Stimulated activated CD8-positive, alpha-beta memory T cell treated with anti-CD3 and anti-CD28 coated beads, Interleukin-7, amount 100 ng/mL, for 24 hours (primary cell): ENCODE results near the gene GPRIN2.

ENCODE experiments used
- DNase-seq: peaks from one replicate; pipeline ENCODE4 v3.0.0-alpha.2; 2020; ENCODE audit warnings: low read depth

GPRIN2 gene

DNA sequence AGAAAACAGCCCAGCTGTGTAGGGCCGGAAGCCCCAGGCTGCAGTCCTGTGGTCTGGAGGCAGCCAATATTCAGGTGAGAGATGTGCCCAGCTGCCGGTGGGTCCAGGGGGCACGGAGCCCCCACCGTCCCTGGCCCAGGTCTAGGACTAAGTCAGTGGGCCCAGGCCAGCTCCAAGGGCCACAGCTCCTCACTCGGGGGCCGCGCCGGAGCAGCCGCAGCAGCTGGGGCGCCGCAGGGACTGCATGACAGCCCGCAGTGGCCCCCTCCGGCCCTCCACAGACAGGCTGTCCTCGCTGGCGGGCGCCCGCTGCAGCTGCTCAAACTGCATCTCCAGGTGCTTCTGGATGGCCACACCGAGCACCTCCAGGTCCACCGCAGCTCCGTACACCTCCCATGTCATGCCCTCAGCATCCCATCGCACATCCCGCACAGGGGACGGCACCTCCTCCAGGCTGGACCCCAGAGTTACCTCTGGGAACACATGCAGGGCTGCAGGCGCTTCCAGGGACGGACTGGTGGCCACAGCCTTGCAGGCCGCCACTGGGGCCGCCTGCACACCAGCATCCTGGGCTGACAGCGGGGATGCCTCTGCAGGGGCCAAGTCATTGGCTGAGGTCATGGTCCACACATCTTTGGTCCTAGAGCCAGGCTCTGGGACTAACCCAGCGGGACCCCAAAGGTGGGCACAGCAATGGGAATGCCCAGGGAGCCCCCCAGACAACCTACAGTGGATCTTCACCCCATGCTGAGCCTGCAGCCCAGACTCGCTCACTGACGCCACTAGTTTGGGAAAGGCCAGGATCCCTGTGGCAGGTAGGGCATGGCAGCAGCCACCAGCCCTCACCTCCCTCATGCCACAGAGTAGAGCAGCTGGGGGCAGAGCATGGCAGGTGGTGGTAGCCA lies 7.0 kb downstream of the GPRIN2 start:
- no peak for DNase-seq

DNA sequence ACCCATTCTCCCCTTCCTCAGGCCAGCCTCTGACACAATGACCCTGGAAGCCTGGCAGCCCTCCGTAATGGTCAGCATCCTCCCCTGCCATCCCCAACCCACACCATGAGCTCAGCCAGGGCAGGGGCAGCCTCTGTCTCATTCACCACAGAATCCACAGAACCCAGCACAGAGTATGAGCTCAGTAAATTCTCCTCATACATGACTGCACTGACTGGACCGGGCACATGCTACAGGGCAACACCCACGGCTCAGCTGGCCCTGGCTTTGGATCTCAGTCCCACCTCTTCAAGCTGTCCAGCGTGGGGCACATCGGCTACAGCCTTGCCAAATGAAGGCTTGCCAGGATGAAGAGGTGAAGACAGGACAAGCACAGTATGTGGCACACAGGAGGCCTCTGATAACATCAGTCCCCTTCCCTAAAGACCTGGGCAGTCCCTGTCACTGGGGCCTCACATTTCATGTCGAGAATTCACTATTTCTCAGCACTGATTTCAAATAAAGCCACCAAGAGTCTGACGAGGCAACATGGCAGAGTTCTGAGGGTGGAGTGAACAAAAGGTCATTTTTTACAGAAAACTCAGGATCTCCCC lies 7.9 kb downstream of the GPRIN2 start:
- DNase-seq: no peak

DNA sequence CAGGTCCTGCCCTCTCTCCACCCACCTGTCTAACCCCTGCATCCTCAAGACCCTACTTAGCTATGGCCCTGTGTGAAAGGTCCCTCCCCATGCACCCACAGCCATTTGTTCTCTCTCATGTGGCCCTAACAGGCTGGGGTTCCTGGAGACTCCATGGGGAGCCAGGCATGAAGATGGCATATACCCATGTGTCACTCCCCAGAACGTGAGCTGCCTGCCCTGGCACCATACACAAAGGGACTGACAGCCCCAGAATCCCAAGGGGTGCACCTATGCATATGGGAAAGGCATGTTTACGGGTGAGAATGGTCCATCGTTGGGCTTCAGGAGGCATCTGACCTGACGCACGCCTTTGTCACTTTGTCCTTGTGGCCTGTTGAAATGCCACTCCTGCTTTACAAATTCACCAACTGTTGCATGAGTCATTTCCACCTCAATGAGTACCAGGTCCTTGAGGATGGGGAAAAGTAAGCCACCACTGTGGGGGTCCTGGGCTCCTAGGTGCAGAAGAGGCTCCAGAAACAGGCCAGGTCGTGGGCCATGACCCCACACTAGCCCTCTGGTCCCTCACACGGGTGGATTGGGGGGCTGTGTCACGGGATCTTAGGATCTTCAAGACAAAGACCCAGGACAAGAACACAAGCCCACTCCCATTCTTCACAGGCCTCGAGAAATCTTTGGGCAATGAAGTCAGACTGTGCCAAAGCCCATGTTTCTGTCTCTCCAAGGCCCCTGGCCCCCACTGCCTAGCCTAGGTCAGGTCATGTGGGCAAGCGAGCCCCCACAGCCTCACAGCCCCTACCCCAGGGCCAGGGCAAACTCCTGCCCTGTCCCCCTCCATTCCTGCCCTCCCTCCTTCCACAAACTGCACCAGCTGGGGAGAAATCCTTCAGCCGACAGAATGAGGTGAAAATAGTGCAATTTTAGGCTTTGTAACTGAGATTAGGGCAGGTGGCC lies 8.6 kb downstream of the GPRIN2 start:
- no peak for DNase-seq

DNA sequence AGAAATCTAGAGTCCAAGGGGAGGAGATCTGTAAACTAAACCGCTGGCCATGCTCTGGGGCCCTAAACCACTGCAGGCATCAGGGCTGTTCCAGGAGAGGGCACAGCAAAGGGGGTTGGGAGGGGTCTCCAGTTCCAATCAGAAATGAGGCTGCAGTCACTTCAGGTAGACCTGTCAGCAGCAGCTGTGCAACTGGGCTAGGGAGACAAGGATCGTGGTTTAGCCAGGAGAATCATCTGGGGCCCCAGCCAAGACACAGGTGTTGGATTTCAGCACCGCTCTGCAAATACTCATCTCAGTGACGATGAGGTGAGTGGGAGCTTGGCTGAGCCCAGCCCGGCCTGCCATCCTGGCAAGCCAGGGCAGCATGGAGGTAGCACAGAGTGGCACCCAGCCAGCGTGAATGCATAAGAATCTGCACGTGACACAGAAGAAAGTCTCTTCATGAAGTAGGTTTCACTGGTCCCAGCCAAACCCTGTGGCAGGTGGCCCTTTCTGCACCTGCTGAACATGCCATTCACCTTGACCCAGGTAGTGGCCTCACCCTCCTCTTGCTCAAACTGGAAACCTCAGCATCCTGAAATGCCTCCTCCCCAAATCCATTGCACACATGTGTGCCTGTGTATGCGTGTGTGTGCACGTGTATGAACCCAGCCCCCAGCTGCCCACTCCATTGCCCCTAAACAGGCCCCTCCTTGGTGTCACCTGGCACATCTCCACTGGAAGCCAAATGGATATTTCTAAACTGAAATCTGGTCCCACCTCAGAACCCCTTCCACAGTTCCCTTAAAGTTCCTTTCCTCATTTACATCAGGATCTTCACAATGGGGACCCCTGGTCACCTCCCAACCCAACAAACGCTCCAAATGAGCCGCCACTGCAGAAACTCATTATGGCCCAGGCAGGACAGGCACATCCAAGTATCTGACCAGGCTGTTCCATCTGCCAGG lies 9.6 kb downstream of the GPRIN2 start:
- no peak for DNase-seq

DNA sequence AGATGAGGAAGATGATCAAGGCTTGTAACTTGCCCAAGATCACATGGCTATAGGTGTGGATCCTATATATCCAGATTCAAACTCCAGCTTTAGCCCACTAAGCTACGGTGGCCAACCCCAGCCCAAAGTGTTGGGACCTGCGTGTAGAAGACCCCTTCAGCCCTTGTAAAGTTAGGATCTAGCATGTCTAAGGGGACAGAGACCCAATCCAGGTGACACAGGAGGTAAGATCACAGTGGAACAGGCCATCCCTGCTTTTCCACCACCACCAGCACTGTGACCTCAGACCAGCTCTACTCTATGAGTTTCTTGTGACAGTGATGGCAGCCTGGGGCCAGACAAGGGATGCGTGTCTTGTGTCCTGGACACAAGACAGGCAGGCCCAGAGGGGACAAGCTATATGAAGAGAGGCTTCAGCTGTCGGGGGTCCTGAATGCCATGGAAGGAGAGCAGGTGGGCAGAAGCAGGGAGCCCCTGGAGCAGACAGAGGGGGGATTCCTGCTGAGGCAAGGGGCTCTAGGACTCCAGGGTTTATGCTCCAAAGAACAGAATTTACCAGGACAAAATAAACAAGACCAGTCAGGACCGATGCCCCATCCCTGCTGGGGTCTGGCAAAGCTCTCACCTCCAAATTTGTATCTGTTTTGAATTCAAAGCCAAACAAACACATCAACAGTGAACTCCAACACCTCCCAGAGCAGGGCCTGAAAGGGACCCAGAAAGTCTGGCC lies 10.4 kb downstream of the GPRIN2 start:
- no peak for DNase-seq

DNA sequence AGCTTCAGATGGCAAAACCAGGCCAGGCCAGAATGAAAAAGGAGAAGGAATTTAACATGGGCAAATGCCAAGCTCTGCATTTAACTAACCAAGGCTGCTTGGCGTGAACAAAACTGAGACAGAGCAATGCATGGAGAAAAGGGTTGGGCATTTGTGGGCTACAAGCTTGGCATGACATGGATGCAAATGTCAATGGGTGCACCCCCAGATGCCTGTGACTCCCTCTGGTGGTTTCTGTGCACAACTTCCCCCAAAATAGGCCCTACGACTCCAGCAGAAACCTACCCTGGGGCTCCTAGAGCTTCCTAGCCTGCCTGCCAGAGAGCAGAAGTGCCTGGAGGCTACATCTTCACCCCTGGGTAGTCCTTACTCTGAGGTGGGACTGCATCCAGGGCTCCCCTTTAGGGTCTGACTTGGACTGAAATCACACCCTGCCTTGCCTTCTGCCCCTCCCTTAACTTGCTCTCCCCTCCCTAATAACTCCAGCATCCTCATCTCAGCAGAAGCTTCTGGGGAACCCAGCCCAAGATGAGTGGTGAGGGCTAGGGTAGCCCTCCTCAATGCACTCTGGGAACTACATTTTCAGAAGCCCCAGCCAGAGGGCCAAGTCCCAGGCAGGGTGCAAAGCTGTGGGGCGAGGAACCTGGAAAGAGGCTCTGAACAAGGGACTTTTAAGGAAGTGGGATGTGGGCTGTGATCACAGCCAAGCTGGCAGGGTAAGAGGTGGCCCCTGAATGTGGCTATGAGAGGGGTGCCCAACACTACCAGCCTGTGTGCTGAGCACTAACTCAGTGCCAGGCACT lies 11.3 kb downstream of the GPRIN2 start:
- no peak for DNase-seq

DNA sequence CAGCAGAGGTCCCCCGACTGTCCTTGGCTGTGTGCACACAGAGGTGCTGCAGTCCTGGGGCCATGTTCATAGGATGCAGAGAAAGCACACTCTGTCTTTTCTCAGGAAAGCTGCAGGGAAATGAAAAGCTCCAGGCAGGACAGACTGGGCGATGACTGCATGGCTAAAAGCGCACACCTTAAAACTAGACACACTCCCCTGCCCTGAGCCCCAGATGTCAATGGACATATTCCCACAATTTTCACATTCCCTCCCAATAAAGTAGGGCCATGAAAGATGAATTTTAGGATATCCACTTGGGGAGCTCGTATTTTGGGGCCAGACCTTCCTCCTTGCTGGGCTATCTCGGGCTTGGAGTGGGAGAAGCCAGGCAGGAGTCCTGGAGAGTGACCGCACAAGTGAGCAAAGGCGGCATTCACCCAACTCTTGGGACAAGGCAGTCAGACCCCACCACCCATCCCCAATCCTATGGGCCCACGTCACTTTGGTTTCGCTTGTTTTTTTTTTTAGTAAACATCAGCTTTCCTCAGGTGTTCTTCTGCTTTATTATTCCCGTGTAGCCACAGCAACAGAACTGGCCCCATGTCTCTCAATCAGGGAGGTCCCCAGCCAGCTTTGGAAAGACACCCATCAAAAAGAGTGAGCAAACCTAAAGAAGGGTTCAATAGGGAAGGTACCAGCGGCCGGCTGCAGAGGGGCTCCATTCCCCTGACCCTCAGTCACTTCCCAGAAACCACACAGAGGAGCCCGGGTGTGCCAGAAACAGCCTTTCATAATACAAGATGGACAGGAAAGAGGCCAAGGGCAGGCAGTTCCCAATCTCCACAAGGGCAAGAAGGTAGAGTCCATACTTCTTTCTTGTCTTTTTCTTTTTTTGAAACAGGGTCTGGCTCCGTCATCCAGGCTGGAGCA lies 12.7 kb downstream of the GPRIN2 start:
- DNase-seq: no peak

DNA sequence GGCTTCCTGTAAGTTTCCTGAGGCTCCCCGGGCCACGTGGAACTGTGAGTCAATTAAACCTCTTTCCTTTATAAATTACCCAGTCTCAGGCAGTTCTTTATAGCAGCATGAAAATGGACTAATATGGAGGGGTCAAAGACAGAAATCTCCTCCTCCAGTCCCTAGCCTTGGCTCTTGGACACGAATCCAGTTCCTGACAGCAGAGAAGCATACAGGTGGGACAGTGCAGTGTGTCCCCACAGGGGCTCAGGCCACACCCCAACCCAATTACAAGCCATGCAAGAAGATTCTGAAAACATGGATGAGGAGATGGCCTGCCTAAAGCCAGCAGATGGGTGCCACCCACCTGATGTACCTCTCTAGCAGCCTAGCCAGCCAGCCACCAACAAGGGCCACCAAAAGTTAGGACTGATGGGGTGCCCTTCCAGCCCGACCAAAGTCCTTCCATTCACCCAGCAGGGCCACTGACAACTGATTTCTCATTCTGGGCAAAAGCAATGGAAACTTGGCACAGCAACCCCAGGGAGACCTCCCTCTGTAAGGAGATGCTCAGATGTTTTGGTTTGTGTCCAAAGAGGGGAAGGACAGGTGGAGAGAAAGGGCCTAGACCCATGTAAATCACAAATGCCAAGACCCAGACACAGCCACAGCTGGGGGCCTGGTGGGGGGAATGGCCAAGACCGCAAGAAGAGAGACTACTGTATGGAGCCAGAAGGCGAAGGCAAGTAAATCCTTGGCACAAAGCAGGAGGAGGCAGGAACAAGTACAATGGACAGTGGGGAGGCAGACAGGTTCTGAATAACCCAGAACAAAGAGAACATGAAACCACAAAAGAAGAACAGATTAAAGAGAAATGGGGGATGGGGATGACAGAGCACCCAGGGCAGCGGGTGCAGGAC lies 13.6 kb downstream of the GPRIN2 start:
- no peak for DNase-seq

DNA sequence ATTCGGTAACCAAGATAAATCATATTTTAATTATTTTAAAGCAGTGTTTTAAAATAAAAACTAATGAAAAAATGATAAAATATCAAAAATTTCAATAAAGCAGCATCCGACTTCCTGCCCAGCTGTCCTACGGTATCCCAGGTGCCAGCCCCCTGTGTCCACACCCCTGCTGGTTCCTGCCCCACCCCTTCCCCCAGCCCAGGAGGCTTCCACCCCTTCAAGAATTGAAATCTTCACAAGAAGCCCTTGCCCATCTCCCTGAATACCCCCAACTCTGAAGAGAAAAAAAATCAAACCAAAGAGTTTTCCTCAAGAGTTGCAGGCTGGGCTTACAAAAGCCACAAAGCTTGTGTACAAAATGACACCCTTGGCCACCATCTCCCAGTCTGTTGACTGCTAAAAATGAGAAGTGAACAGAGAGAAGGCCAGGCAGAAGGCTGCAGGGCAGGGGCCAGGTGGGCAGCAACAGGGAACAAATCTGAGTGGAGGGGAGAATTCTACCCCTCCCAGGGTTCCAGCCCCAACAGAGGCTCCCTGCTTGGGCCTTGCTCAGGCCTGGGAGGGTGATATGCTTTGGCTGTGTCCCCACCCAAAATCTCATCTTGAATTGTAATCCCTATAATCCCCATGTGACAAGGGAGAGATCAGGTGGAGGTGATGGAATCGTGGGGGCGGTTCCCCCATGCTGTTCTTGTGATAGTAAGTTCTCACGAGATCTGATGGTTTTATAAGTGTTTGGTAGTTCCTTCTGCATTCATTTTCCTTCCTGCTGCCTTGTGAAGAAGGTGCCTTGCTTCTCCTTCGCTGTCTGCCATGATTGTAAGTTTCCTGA lies 14.5 kb downstream of the GPRIN2 start:
- DNase-seq: no peak

DNA sequence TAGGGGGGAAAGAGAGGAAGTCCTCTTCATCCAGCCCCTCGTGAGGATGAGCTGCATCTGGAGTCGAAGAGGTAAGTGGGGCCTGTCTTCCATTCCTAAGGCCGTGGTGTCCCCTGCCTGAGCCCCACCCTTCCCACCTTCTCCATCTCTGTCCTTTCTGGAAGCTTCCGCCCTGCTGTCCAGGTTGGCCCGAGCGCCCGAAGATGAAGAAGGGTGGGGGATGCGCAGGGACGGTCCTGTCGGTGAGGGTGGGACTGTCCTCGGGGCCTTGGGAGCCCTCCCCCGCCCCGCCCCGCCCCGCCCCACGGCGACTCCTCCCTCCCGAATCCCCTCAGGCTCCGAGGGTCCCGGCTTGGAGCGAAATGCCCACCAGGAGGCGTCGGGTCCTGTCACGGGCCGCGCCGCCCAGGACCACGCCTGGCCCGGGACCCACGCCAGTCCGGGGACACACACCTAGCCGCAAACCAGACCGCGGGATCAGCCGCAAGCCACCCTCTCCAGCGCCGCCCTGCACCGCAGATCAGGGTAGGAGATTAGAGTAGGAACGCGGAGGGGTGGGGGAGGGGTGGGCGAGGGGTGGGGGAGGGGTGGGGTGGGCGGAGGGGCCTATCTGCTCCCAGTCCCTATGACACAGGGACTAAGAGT lies 15.3 kb downstream of the GPRIN2 start:
- no peak for DNase-seq

DNA sequence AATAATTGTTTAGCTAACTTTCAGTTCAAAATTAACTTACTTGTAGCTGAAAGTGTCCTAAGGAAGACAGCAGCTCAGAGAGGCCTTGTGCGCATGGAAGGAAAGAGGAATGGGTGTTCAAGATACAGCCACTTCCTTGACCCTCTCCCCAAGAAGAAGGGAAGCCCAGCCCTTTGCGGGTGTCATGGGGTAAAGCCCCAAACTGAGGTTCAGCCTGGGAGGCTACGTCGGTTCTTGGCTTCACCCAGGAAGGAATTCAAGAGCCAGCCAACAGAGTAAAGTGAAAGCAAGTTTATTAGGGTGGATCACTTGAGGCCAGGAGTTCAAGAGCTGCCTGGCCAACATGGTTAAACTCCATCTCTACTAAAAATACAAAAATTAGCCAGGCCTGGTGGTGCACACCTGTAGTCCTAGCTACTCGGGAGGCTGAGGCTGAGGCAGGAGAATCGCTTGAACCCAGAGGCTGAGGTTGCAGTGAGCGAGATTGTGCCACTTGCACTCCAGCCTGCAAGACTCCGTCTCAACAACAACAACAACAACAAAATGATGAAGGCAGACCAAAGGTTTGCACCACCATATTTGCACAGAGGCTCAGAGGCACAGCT lies 15.9 kb downstream of the GPRIN2 start:
- DNase-seq: no peak

DNA sequence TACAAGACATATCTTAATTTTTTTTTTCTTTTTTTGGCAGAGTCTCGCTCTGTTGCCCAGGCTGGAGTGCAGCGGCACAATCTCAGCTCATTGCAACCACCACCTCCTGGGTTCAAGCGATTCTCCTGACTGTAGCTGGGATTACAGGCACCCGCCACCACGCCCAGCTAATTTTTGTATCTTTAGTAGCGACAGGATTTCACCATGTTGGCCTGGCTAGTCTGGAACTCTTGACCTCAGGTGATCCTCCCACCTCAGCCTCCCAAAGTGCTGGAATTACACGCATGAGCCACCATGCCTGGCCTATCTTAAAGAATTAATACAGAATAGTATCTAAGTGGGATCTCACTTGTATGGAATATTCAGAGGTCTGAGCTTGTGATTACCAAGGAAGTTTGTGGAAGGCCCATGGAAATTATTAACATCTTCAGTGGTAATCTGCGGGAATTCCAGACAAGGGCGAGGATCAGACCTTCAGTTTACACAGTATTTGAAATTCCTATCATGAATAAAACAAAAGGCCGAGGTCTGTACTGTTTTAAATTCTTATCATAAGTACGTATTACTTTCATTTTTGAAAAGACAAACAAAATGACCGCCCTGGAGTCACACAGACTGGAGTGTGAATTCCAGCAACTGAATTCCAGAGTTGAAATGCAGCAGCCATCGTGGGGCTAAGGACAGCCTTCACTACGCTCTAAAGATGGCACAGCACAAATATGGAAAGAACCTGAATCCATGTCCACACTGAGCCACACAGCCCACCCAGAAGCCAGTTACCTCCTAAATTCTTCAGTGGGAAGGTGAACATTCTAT lies 16.7 kb downstream of the GPRIN2 start:
- no peak for DNase-seq

DNA sequence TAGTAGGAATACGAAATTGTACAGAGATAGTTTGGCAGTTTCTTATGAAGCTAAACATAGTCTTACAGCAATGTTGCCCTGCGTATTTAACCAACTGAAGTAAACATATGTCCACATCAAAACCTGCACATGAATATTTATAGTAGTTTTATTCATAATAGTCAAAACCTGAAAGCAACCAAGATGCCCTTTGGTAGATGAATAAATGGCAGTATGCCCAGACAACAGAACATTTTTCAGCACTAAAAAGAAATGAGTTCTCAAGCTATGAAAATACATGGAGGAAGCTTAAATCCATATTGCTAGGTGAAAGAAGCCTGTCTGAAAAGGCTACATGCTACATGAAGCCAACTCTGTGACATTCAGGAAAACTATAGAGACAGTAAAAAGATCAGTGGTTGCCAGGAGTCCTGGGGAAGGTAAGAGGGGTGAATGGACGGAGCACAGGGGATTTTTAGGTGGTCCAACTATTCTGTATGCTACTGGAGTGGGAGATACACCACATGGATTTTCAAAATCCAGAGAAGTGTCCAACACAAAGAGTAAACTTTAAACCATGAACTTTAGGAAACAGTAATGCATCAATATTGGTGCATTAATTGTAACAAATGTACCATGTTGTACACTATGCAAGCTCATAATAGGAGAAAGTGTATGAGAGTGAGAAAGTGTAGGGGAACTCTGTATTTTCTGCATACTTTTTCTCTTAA lies 17.6 kb downstream of the GPRIN2 start:
- DNase-seq: no peak

DNA sequence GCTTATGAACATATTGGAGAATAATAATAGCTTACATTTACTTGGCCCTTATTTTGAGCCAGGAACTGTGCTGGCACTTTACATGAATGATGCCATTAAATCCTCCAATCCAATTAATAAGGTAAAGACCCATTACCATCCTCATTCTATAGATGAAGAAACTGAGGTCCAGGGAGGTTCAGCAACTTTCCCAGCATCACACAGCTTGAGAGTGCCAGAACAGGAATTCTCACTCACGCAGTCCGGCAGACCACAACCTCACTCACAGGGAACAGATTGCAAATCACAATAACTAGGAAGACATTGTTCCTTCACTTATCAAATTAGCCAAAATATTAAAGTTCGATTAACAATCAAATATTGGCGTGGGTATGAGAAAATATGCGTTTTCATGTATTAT lies 18.3 kb downstream of the GPRIN2 start:
- no peak for DNase-seq
